Muscle of leg (tissue), 16 donors: ENCODE data around the gene GTF3A. TPM values are rescaled to one million over a fixed set of nuclear protein-coding genes. Genes with fewer than 3 reads are reported as not detected.

Source experiments
- DNase-seq: peaks from one replicate; pipeline ENCODE4 v3.0.0; 2013
- H3K27ac ChIP-seq: one replicate; pipeline ENCODE4 v1.5.1; 2013; ENCODE audit warnings: mild to moderate bottlenecking, low read length, control low read depth
- H3K27me3 ChIP-seq: one replicate; pipeline ENCODE4 v1.6.1; 2013; ENCODE audit warnings: low read length; ENCODE audit not compliant: control insufficient read depth, insufficient read depth
- H3K36me3 ChIP-seq: one replicate; pipeline ENCODE4 v1.6.1; 2013; ENCODE audit warnings: low read length; ENCODE audit not compliant: control insufficient read depth, insufficient read depth
- H3K4me1 ChIP-seq: one replicate; pipeline ENCODE4 v1.6.1; 2013; ENCODE audit warnings: low read length; ENCODE audit not compliant: control insufficient read depth, insufficient read depth
- H3K4me3 ChIP-seq: one replicate; pipeline ENCODE4 v1.5.1; 2013; ENCODE audit warnings: low read length, control low read depth
- H3K9me3 ChIP-seq: replicated peaks from 2 replicates; pipeline ENCODE4 v1.6.1; 2013; ENCODE audit warnings: low read depth, low read length; ENCODE audit not compliant: control insufficient read depth
- WGBS: methylation state at CpG from one replicate; pipeline ENCODE4 v1.1.5; 2013; ENCODE audit warnings: missing lambda C conversion rate; ENCODE audit not compliant: insufficient coverage; 5-methylcytosine and 5-hydroxymethylcytosine counted together
- long read RNA-seq, 11 donors: transcript quantifications; one replicate each; lab custom pipeline, GENCODE V29; 2026
- polyA plus RNA-seq, 8 donors: library from polyadenylated mRNA; unstranded; fragments of 120-200 nt; gene quantifications; one replicate each; pipeline versions ENCODE4 v1.2.1 to v1.2.3, GENCODE V29; 2013; ENCODE audit warnings: inconsistent platforms in 1 of 8, low replicate concordance in 1 of 8; ENCODE audit not compliant: insufficient read length in 8 of 8, insufficient read depth in 1 of 8
- total RNA-seq: library from RNA; stranded (reverse); fragments of 120-200 nt; gene quantifications from one replicate; pipeline ENCODE4 v1.2.4, GENCODE V29; 2013

GTF3A gene
- total RNA-seq (131 TPM), polyA plus RNA-seq (100 to 1,000 TPM; 139 to 161 (median 147) TPM)
- long read RNA-seq, donor 1, transcript GTF3A-201 (9 exons, 1,383 nt) = major isoform, 18 of 35 reads
- long read RNA-seq, donor 1, partial matches to known transcripts = 11 of 35 reads
- long read RNA-seq, donor 1, other reads (novel, unspliced or antisense) = 5 of 35 reads
- long read RNA-seq, donor 2, transcript GTF3A-201 (9 exons, 1,383 nt) = major isoform, 6 of 6 reads
- long read RNA-seq, donor 2, partial matches to known transcripts = 0 of 6 reads
- long read RNA-seq, donor 2, other reads (novel, unspliced or antisense) = 0 of 6 reads
- long read RNA-seq, donor 3, transcript GTF3A-201 (9 exons, 1,383 nt) = major isoform, 67 of 70 reads
- long read RNA-seq, donor 3, partial matches to known transcripts = 0 of 70 reads
- long read RNA-seq, donor 3, other reads (novel, unspliced or antisense) = 0 of 70 reads
- long read RNA-seq, donor 4, transcript GTF3A-201 (9 exons, 1,383 nt) = major isoform, 41 of 65 reads
- long read RNA-seq, donor 4, partial matches to known transcripts = 21 of 65 reads
- long read RNA-seq, donor 4, other reads (novel, unspliced or antisense) = 0 of 65 reads
- long read RNA-seq, donor 5, transcript GTF3A-201 (9 exons, 1,383 nt) = major isoform, 93 of 285 reads
- long read RNA-seq, donor 5, partial matches to known transcripts = 118 of 285 reads
- long read RNA-seq, donor 5, other reads (novel, unspliced or antisense) = 68 of 285 reads
- long read RNA-seq, donor 6, transcript GTF3A-201 (9 exons, 1,383 nt) = major isoform, 102 of 162 reads
- long read RNA-seq, donor 6, transcript GTF3A-207 (3 exons, 829 nt) = minor isoform, 8 of 162 reads
- long read RNA-seq, donor 6, partial matches to known transcripts = 35 of 162 reads
- long read RNA-seq, donor 6, other reads (novel, unspliced or antisense) = 13 of 162 reads
- long read RNA-seq, donor 7, transcript GTF3A-207 (3 exons, 829 nt) = minor isoform, 7 of 87 reads
- long read RNA-seq, donor 7, transcript GTF3A-201 (9 exons, 1,383 nt) = major isoform, 47 of 87 reads
- long read RNA-seq, donor 7, partial matches to known transcripts = 22 of 87 reads
- long read RNA-seq, donor 7, other reads (novel, unspliced or antisense) = 6 of 87 reads
- long read RNA-seq, donor 8, transcript GTF3A-201 (9 exons, 1,383 nt) = major isoform, 38 of 52 reads
- long read RNA-seq, donor 8, partial matches to known transcripts = 8 of 52 reads
- long read RNA-seq, donor 8, other reads (novel, unspliced or antisense) = 0 of 52 reads
- long read RNA-seq, donor 9, transcript GTF3A-201 (9 exons, 1,383 nt) = major isoform, 36 of 58 reads
- long read RNA-seq, donor 9, transcript GTF3A-207 (3 exons, 829 nt) = minor isoform, 8 of 58 reads
- long read RNA-seq, donor 9, partial matches to known transcripts = 7 of 58 reads
- long read RNA-seq, donor 9, other reads (novel, unspliced or antisense) = 5 of 58 reads
- long read RNA-seq, donor 10, transcript GTF3A-201 (9 exons, 1,383 nt) = major isoform, 44 of 112 reads
- long read RNA-seq, donor 10, transcript GTF3A-207 (3 exons, 829 nt) = minor isoform, 8 of 112 reads
- long read RNA-seq, donor 10, partial matches to known transcripts = 58 of 112 reads
- long read RNA-seq, donor 10, other reads (novel, unspliced or antisense) = 0 of 112 reads
- long read RNA-seq, donor 11, transcript GTF3A-201 (9 exons, 1,383 nt) = major isoform, 35 of 44 reads
- long read RNA-seq, donor 11, transcript GTF3A-207 (3 exons, 829 nt) = minor isoform, 7 of 44 reads
- long read RNA-seq, donor 11, partial matches to known transcripts = 0 of 44 reads
- long read RNA-seq, donor 11, other reads (novel, unspliced or antisense) = 0 of 44 reads

DNA sequence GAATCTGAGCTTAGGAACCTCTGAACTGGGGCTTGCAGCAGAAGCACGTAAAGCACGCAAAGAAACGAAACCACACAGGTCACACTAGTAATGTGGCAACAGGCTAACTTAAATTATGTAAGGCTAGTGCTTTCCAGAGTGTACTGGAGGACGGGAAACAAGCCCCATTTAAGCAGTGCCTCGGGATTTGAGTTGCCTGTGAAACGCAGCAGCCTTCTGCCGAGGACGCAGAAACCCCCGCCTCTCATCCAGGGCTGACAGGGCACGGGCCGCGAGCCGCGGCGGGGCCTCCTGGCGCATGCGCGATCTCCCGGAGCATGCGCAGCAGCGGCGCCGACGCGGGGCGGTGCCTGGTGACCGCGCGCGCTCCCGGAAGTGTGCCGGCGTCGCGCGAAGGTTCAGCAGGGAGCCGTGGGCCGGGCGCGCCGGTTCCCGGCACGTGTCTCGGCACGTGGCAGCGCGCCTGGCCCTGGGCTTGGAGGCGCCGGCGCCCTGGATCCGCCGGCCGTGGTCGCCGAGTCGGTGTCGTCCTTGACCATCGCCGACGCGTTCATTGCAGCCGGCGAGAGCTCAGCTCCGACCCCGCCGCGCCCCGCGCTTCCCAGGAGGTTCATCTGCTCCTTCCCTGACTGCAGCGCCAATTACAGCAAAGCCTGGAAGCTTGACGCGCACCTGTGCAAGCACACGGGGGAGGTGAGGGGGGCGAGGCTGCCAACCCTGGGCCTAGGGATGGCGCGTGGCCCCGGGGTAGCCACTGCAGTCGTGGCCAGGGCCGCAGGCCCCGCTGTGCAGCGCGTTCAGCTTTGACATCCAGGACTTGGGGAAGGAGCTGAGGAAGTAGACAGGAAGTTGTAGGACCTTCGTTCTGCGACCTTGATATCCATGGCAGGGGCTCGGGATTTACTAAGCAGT is at the start of gene GTF3A:
Gene GTF3A, plus strand, starts transcription at position 374 of the 912 bp plus-strand sequence.
- under 1% methylated on average over 80 of the region's 85 CpGs for WGBS
- Histone ChIP-seq H3K4me1 (peaks cover 35% of the 10 kb centered on the region), H3K4me3 (peak within 1 kb of the TSS; percentile 91), H3K27ac (peak within 1 kb of the TSS; percentile 89), H3K36me3 (peaks cover 29% of the 10 kb centered on the region), H3K27me3 (no peaks in the 10 kb centered on the region), H3K9me3 (no peaks in the 10 kb centered on the region)
- peak; percentile 94 for DNase-seq

DNA sequence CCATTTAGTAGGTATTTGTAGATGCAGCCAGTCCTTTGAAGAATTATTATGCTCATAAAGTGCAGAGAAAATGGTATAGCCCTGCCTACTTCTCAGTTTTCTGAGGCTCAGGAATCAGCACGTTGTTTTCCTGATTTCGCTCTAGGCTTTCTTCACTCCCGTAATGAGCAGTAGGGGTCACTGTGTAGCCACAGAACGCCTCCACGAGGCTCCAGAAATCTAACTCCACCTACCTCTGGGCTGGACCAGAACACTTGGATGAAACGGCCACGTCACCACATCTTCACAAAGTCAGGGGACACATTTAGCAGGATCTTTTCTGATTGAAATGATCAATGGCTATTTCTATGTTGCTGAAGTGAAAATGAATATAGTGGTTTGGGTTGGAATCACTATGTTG is 49.8 kb upstream of the GTF3A start:
- 0% methylated on average over 2 of the region's 7 CpGs for whole genome bisulfite sequencing
- Histone ChIP-seq H3K9me3 (no peaks in the 10 kb centered on the region), H3K27ac (no peak overlapping the region), H3K36me3 (no peaks in the 10 kb centered on the region), H3K4me3 (no peak overlapping the region), H3K27me3 (peaks cover 31% of the 10 kb centered on the region), H3K4me1 (no peaks in the 10 kb centered on the region)
- DNase-seq = peak; percentile 87

- Histone ChIP-seq H3K27me3 (peaks cover 31% of the 10 kb centered on the region), H3K4me1 (no peaks in the 10 kb centered on the region), H3K36me3 (no peaks in the 10 kb centered on the region), H3K27ac (no peak overlapping the region), H3K4me3 (no peak overlapping the region), H3K9me3 (no peaks in the 10 kb centered on the region)
- 45% methylated on average over 9 of the region's 15 CpGs for WGBS
- DNase-seq = peak; percentile 81
Measured at GRCh38 chr13:27375686-27376326, 48.6 kb upstream of the GTF3A start.

DNA sequence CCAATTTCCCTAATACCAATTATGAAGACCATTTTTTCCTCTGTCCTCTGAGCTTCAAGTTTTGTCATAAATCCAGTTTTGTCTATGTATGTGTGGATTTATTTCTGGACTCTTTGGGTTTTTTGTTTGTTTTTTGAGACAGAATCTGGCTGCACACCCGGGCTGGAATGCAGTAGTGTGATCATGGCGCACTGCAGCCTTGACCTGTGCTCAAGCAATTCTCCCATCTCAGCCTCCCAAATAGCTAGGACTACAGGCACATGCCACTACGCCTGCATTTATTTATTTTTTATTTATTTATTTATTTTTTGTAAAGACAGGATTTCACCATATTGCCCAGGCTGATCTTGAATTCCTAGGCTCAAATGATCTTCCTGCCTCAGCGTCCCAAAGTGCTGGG is 45.3 kb upstream of the GTF3A start:
- H3K4me1 ChIP-seq = no peaks in the 10 kb centered on the region
- no peak for DNase-seq
- no peak overlapping the region for H3K4me3 ChIP-seq
- H3K27me3 ChIP-seq = peaks cover 4% of the 10 kb centered on the region
- no peaks in the 10 kb centered on the region for H3K36me3 ChIP-seq
- H3K9me3 ChIP-seq = no peaks in the 10 kb centered on the region
- 100% methylated on average over 1 of the region's 4 CpGs for WGBS
- no peak overlapping the region for H3K27ac ChIP-seq

- 22% methylated on average over 7 of the region's 14 CpGs for WGBS
- peak; percentile 56 for DNase-seq
- no peak overlapping the region for H3K27ac ChIP-seq
- no peaks in the 10 kb centered on the region for H3K4me1 ChIP-seq
- H3K27me3 ChIP-seq = no peaks in the 10 kb centered on the region
- H3K4me3 ChIP-seq = no peak overlapping the region
- no peaks in the 10 kb centered on the region for H3K9me3 ChIP-seq
- H3K36me3 ChIP-seq = no peaks in the 10 kb centered on the region
Measured at GRCh38 chr13:27379694-27380641, 44.5 kb upstream of the GTF3A start.

- no peak overlapping the region for H3K27ac ChIP-seq
- no peak overlapping the region for H3K4me3 ChIP-seq
- WGBS = 34% methylated on average over 7 of the region's 17 CpGs
- no peaks in the 10 kb centered on the region for H3K9me3 ChIP-seq
- no peak for DNase-seq
- H3K36me3 ChIP-seq = no peaks in the 10 kb centered on the region
- H3K4me1 ChIP-seq = no peaks in the 10 kb centered on the region
- peaks cover 2% of the 10 kb centered on the region for H3K27me3 ChIP-seq
Measured at GRCh38 chr13:27381601-27382000, 42.8 kb upstream of the GTF3A start.

GRCh38 chr13:27383104-27383921 is 41.1 kb upstream of the GTF3A start:
- H3K4me3 ChIP-seq = no peak overlapping the region
- no peak for DNase-seq
- H3K27ac ChIP-seq = no peak overlapping the region
- H3K36me3 ChIP-seq = no peaks in the 10 kb centered on the region
- no peaks in the 10 kb centered on the region for H3K9me3 ChIP-seq
- H3K27me3 ChIP-seq = peaks cover 2% of the 10 kb centered on the region
- 84% methylated on average over 13 of the region's 22 CpGs for WGBS
- H3K4me1 ChIP-seq = no peaks in the 10 kb centered on the region
